Stimulated activated CD4-positive, alpha-beta T cell treated with anti-CD3 and anti-CD28 coated beads, Interleukin-12 subunit alpha, Interleukin-12 subunit beta, amount 100 ng/mL, for 4 hours (primary cell): ENCODE results near the gene AK4.
"Not testable (repeated sequence)": the region's sequence is repeated elsewhere in the genome, so short reads cannot be mapped to it uniquely, and the experiment has no call there.

Experiments used
- DNase-seq: peaks from one replicate; pipeline ENCODE4 v3.0.0-alpha.2; 2020

AK4 gene

GRCh38 chr1:65148178-65148547 lies at the start of gene AK4:
Gene AK4 (plus strand): TSS chr1:65148203. CDS start chr1:65148408, 205 bp downstream.
- DNase-seq, result not testable (repeated sequence)

GRCh38 chr1:65103807-65104206 lies 44.2 kb upstream of the AK4 start:
- no peak for DNase-seq

- no peak for DNase-seq
Observed at GRCh38 chr1:65104854-65105534, 43.0 kb upstream of the AK4 start.

GRCh38 chr1:65105596-65105995 lies 42.4 kb upstream of the AK4 start:
- no peak for DNase-seq

- DNase-seq, result no peak
Observed at GRCh38 chr1:65108025-65108642, 39.9 kb upstream of the AK4 start.

- no peak for DNase-seq
Observed at GRCh38 chr1:65109487-65109886, 38.5 kb upstream of the AK4 start.

GRCh38 chr1:65112811-65113210 lies 35.2 kb upstream of the AK4 start:
- no peak for DNase-seq

- no peak for DNase-seq
Observed at GRCh38 chr1:65113298-65113697, 34.7 kb upstream of the AK4 start.

- no peak for DNase-seq
Observed at GRCh38 chr1:65114322-65114721, 33.7 kb upstream of the AK4 start.

GRCh38 chr1:65119951-65120350 lies 28.1 kb upstream of the AK4 start:
- DNase-seq, result no peak

- DNase-seq, result not testable (repeated sequence)
Observed at GRCh38 chr1:65129104-65129503, 18.9 kb upstream of the AK4 start.

- no peak for DNase-seq
Observed at GRCh38 chr1:65138524-65138923, 9.5 kb upstream of the AK4 start.

- DNase-seq, result not testable (repeated sequence)
Observed at GRCh38 chr1:65139793-65140192, 8.2 kb upstream of the AK4 start.

- DNase-seq, result no peak
Observed at GRCh38 chr1:65141394-65141793, 6.6 kb upstream of the AK4 start.

GRCh38 chr1:65141918-65142317 lies 6.1 kb upstream of the AK4 start:
- no peak for DNase-seq

- DNase-seq, result not testable (repeated sequence)
Observed at GRCh38 chr1:65143112-65143658, 4.8 kb upstream of the AK4 start.

GRCh38 chr1:65146908-65147423 lies 1.0 kb upstream of the AK4 start:
- DNase-seq, result no peak

- DNase-seq, result peak; percentile 20
Observed at GRCh38 chr1:65147424-65148177, 402 bp upstream of the AK4 start.

- peak; percentile 28 for DNase-seq
Observed at GRCh38 chr1:65148548-65149350, 746 bp downstream of the AK4 start.

- DNase-seq, result no peak
Observed at GRCh38 chr1:65149351-65150107, 1.5 kb downstream of the AK4 start.

GRCh38 chr1:65150108-65150463 lies 2.1 kb downstream of the AK4 start:
- no peak for DNase-seq
